Activated T-helper 1 cell treated with anti-CD3 and anti-CD28 coated beads, Interleukin-2, amount 50 U/mL, for 16 hours (primary cell): ENCODE measurements around the gene TYSND1.
"Not testable (repeated sequence)": the region's sequence is repeated elsewhere in the genome, so short reads cannot be mapped to it uniquely, and the experiment has no call there.

Experiments
- DNase-seq, 2 donors: peaks; one replicate each; pipeline ENCODE4 v3.0.0-alpha.2; 2020; ENCODE audit warnings: low read depth in 1 of 2, low spot score in 1 of 2

The TYSND1 gene

DNA sequence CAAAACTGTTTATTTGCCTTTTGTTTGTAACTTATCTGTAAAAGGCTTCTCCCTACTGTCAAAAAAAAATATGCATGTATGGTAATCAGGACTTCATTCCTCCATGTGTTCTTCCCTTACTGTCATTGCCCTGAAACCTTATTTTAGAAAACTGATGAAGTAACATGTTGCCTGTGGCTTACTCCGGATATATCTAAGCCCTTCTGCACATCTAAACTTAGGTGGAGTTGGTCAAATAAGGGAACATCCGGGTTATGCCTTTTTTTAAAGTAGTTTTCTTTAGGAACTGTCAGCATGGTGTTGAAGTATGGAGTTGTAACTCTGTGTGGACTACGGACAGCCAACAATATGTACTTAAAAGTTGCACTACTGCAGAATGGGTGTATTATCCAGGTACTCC lies 17.7 kb upstream of the TYSND1 start:
- no peak for DNase-seq

- DNase-seq = no peak
Measured at GRCh38 chr10:70163448-70163847, 16.9 kb upstream of the TYSND1 start.

- peak in 1 of 2 donors; percentile 20 for DNase-seq
Measured at GRCh38 chr10:70162892-70163201, 16.3 kb upstream of the TYSND1 start.

DNA sequence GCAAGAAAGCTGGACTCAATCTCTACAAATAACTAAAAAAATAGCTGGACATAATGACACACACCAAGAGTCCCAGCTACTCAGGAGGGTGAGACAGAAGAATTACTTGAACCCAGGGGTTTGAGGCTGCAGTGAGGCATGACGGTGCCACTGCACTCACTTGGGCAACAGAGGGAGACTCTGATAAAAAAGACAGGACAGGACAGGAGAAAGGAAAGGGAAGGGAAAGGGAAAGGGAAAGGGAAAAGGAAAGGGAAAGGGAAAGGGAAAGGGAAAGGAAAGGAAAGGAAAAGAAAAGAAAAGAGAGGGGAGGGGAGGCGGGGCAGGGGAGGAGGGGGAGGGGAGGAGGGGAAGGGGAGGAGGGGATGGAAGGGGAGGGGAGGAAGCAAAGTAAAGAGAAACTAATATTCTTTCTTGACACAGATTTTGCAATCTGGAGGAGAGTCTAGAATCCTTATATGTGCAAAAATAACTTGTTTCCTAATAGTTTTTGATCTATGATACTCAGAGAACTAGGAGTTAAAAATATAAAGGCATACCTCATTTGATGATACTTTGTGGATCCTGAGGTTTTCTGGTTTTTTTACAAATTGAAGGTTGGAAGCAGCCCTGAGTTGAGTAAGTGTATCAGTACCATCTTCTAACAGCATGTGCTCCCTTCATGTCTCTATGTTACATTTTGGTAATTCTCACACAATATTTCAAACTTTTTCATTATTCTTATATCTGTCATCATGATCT lies 15.8 kb upstream of the TYSND1 start:
- DNase-seq = no peak

GRCh38 chr10:70160798-70161197 lies 14.3 kb upstream of the TYSND1 start:
- DNase-seq = no peak

DNA sequence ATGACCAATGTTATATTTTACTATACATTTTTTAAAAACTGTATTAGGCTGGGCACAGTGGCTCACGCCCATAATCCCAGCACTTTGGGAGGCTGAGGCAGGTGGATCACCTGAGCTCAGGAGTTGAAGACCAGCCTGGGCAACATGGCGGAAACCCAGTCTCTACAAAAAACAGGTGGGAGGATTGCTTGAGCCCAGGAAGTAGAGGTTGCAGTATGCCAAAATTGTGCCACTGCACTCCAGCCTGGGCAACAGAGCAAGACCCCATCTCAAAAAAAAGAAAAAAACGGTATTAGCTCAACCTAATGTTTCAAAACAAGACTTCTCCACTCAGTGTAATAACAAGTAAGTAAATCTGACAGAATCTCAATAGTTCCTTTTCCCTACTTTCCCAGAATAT lies 12.9 kb upstream of the TYSND1 start:
- not testable (repeated sequence) for DNase-seq

- DNase-seq = no peak
Measured at GRCh38 chr10:70158113-70158512, 11.6 kb upstream of the TYSND1 start.

DNA sequence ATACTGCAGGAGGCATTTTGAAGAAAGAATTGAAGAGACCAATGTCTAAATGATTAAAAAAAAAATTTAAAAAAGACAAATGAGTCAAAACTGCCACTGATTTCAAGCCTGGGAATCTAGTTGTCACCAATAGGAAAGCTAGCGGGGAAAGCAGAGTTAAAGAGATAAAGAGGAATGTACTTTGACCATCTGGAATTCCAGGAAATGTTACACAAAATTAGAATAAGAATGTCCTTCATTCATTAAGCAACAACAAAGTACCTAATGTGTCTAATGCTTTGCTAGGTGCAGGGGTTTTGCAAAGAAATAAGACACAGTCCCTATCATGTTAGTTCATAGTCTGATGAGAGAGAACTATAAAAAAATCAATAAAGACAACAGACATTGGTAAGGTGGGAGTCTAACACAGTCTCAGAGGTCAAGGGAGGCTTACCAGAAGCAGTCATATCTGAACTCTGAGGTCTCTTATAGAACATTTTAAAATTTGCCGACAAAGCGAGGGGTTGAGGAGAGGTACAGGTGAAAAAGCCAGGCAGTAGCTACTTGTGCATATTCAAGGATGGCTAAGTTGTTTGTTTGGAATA lies 8.8 kb upstream of the TYSND1 start:
- DNase-seq = no peak

DNA sequence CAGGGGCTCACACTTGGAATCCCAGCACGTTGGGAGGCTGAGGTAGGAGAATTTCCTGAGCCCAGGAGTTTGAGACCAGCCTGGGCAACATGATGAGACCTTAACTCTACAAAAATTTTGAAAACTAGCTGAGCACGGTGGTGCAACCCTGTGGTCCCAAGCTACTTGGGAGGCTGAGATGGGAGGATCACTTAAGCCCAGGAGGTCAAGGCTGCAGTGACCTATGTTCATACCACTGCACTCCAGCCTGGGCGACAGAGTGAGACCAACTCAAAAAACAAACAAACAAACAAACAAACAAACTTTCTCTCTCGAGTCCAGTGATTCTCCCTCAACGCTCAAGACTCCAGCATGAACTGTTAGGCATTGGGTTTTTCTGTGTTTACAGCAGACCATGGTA lies 2.0 kb upstream of the TYSND1 start:
- DNase-seq = no peak

DNA sequence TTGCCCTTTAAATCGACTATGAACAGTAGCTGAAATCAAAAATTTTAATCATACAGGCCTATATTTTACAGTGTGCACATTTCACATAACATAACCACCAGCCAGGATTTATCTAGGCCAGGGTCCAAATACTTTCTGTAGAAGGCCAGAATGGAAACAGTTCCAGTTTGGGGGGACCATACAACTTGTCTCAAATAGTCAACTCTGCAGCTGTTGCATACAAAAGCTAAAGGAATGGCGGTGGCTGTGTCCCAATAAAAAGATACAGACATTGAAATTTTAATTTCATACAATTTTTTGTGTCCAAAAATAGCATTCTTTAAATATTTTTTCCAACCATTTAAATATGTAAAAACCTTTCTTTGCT lies 742 bp upstream of the TYSND1 start:
- no peak for DNase-seq

DNA sequence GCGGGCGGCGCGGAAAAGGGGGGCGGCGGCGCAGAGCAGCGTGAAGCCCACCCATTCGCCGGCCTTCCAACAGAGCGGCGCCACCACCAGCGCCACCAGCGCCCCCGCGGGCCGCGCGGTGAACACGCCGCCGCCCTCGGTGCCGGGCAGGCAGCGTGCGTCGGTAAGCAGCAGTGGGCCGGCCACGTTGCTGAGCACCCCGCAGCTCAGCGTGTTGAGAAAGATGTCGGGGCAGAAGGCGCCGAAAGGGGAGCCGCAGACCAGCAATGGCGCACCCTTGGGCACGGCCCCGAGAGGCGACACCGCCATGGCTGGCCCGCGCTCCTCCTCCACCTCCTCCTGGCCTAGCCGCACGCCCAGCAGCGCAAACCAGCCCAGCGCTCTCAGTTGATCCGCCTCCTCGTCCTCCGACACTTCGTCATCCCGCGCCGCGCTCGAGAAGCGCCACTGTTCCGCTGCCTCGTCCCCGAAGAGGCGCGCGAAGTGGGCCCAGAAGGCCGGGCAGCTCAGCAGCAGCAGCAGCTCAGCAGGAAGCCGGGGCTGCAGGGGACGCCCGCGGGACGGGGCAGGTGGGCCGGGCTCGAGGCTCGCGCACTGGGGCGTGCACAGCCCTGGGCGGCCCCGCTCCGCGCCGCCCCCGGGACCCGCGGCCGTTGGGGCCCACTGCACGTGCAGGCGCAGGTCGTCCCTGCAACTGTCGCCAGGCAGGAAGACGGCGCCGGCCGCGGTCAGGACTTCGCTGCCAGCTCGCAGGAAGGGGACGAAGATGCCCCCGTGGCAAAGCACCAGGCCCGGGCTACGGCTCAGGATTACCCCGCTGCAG lies 623 bp downstream of the TYSND1 start:
- DNase-seq = peak; percentile 34 to 59

DNA sequence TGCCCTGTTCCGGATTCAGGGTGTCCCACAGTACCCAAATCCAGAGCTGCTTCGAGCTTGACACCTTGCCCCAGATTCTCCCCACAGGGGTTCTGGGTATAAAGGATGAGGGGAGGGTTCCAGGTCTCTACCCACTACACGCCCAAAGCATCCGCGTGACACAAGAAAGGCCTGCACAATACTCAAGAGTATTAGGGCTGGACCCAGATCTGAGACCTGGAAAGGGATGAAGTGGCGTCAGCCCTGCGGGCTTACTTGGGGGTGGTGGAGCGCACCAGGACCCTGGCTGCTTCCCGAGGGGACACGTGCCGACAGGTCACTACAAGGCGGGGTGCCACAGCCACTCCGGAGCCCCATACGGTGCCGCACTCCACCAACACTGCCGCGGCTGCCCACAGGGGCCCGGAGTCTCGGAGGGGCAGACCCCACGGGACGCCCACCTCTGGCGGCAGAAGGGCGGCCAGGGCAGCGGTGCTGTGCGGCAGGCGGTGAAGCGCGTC lies 1.3 kb downstream of the TYSND1 start:
- no peak for DNase-seq

DNA sequence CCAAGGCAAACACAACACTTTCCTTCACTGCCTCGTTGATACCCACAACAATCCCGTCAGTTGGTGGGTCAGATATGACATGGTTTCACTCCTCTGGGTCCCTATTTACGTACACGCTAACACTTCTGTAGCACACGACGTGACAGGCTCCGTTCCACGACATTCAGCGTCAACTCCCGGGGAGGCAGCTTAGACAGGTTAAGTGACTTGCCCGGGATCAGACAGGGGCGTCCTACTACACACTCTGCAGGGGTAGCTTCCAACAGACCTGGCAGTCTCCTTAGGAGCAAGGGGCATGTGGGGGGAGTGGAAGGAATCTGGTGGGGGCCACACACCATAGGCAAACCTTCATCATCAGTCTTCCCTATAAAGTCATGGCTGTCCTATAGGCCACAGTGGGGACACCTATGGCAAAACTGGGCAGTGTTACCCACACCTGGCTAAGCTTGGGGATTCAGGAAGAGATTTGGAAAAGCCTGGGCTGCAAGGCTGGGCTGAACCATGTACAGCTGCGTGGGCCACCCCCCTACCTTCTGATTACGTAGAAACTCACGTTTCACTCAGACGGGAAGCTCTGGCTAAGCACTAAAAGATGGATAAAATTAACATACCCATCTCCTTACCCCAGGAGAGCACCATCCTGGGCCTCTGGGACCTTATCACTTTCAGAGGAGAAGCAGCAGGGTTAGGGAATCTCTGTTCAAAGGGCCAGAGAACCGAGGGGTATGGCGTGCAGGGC lies 2.0 kb downstream of the TYSND1 start:
- no peak for DNase-seq

DNA sequence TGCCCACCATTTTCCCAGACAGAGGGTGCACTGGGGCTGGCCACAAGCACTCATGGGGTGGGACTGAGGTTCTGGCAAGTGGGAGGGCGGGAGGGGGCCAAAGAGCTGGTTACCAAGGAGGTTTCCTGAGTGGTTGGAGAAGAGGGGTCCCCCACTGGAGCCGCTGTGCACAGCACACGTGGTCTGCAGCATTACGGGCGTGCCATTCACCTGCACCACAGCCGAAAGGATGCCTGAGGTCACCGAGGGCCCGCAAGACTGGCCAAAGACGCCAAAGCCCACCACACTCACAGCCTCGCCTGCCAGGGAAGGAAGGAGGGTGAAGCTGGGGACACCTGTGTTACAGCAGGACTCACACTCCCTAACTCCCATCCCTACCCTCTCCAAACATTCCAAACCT lies 3.9 kb downstream of the TYSND1 start:
- DNase-seq = no peak

DNA sequence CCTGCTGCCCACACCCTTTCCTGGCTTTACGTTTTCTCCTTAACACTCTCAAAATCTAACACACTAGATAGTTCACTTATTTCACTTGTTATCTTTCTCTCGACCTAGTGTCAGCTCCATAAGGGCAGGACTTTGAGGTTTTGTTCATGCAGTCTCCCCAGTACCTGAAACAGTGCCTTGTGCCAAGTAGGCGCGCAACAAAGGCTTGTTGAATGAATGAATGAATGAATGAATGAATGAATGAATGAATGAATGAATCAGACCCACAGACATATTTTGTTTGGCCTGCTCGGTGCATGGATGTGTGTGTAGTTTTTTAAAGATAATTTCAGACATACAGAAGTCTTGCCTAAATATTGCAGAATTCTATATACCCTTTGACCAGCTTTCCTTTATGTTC lies 6.2 kb downstream of the TYSND1 start:
- no peak for DNase-seq

DNA sequence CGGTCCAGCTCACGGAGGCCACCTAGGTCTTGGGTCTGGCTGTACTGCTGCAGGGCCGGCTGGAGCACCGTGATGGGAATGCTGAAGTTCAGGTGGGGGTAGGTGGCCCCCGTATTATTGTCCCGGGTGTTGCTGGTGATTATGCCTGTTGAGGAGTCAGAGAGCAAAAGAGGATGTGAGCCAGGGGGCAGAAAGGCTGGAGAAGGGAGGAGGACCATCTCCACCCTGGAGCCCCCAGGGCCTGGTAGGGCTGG lies 6.6 kb downstream of the TYSND1 start:
- DNase-seq = no peak

DNA sequence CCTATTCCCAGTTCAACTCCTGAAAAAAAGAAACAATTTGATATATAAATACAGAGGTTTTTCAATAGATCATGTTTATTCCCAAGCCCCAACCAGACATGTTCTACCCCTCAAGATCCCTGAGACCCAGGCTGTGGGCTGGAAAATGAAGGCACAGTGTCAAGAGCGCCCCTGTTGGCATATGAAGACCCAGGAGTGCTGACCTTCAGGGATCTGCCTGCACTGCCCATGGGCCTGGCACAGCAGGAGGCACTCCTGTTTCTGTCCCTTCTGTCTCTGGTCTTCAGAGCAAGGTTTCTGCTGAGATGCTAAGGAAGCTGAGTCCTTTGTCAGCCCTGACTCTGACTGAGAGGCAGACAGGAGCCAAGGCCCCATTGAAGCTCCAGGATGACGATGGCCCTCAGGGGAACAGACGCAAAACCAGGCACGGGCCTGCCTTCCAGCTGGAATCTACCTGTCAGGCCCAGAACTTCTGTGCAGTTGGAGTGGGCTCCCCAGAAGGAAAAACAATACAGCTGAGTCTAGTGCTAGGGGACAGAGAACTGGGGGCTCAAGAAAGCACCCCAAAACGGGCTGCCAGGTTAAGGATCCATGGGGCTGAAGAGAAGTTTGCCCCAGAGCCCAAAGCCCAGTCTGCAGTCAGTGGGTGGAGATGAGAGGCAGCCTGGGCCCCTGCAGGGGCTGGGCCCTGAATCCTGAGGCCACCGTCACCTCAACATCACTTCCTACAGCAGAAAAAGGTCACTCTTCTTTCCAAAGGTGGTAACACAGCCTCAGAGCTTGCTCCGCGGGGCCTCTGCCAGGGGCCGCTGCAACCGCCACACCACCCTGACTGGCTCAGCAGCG lies 7.1 kb downstream of the TYSND1 start:
- DNase-seq = no peak

DNA sequence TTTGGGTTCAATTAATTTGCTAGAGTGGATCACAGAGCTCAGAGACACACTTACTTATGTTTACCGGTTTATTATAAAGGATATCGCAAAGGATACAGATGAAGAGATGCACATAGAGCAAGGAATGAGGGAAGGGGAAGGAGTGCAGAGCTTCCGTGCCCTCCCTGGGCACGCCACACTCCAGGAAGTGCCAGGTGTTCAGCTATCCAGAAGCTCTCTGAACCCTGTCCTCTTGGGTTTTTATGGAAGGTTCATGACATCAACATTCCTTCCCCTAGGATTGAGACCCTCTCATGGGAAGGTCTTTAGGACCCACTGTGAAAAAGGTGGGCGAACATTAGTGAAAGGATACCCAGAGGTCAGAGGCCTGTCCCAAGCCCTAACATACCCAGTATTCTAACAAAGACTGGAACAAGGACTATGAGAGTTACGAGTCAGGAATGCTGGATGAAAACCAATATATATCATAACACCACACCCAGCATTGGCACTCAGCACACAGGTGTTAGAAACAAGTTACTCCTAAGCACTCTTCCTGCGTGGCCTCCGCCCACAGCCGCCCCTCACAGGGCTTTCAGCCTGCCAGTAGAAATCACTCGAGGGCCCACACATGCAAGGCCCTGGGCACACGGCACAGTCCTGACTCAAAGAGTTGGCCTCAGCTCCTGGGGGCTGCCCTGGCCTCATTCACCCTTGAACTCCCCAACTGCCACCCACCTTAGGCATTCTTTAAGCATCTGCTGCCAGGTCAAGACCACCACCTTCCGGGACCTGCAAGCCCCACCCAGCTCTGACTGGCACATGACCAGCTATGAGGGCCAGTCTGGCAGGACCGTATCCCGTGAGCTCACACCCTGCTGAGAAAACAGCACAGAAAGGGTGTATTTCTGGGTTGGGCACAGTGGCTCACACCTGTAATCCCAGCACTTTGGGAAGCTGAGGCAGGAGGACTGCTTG lies 8.3 kb downstream of the TYSND1 start:
- DNase-seq = no peak

DNA sequence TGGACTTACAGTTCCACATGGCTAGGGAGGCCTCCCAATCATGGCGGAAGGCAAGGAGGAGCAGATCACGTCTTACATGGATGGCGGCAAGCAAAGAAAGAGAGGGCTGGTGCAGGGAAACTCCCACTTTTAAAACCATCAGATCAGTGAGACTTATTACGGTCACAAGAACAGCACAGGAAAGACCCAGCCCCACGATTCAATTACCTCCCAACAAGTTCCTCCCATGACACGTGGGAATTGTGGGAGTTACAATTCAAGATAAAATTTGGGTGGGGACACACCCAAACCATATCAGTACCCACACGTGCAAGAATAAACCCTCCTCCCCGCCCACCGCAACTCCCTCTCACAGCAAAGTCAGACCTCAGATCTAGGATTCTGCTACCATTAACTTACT lies 9.4 kb downstream of the TYSND1 start:
- no peak for DNase-seq

- DNase-seq = no peak
Measured at GRCh38 chr10:70135684-70136083, 10.8 kb downstream of the TYSND1 start.
